HEK293 (cell line): ENCODE data around the gene HOXC10.
A peak's percentile ranks its signal among the peaks of the same experiment; 100 is the strongest.

Source experiments
- CTCF ChIA-PET: fragments of 350-600 bp; formaldehyde crosslinking; extraction: SDS; loops from one replicate; lab custom pipeline; 2021; ENCODE audit warnings: antibody characterized with exemption; lab: Yijun Ruan, JAX
- POLR2A ChIA-PET: fragments of 300-600 bp; formaldehyde crosslinking; extraction: SDS; loops from one replicate; lab custom pipeline; 2020; ENCODE audit warnings: antibody characterized with exemption, inconsistent platforms; lab: Yijun Ruan, JAX
- H3K27ac ChIP-seq: fragments of 200-500 bp; sonication (Bioruptor generic); 2 replicates; pipeline ENCODE4 v1.5.1; 2014; ENCODE audit warnings: low read depth, low read length, control low read depth, inconsistent platforms; ENCODE audit errors: extremely low read depth
- H3K36me3 ChIP-seq, 2 experiments: fragments of 200-500 bp in 1 of 2; sonication (Bioruptor generic) in 1 of 2; 1 replicate in 1 of 2; 2 replicates in 1 of 2; pipeline ENCODE4 v1.5.1; 2014 to 2017; ENCODE audit warnings: inconsistent platforms in 2 of 2, low read length in 2 of 2; ENCODE audit not compliant: control insufficient read depth in 2 of 2, insufficient read depth in 1 of 2
- H3K4me1 ChIP-seq: fragments of 200-500 bp; sonication (Bioruptor generic); 2 replicates; pipeline ENCODE4 v1.5.1; 2014; ENCODE audit warnings: mild to moderate bottlenecking, low read length, inconsistent platforms; ENCODE audit not compliant: control insufficient read depth, insufficient read depth
- H3K4me3 ChIP-seq: 2 replicates; pipeline ENCODE4 v1.5.1; 2011; ENCODE audit warnings: low read depth, mild to moderate bottlenecking, control low read depth, low read length, moderate library complexity
- H3K9me3 ChIP-seq: fragments of 200-500 bp; sonication (Bioruptor generic); 2 replicates; pipeline ENCODE4 v1.5.1; 2014; ENCODE audit warnings: low read depth, low read length, inconsistent platforms; ENCODE audit not compliant: control insufficient read depth, insufficient read depth
- BCL11B ChIP-seq: fragments of 450-650 bp; formaldehyde crosslinking; IDR thresholded peaks from 2 replicates; pipeline ENCODE4 v1.5.1; 2016; ENCODE audit warnings: low read depth, missing biosample characterization, missing genetic modification characterization
- KLF1 ChIP-seq: fragments of 450-650 bp; formaldehyde crosslinking; IDR thresholded peaks from 2 replicates; pipeline ENCODE4 v1.5.1; 2016; ENCODE audit warnings: missing biosample characterization, missing genetic modification characterization
- KLF7 ChIP-seq: fragments of 450-650 bp; formaldehyde crosslinking; IDR thresholded peaks from 2 replicates; pipeline ENCODE4 v1.5.1; 2016; ENCODE audit warnings: missing biosample characterization, missing genetic modification characterization, borderline replicate concordance
- ZBTB17 ChIP-seq: fragments of 450-650 bp; formaldehyde crosslinking; IDR thresholded peaks from 2 replicates; pipeline ENCODE4 v1.5.1; 2016; ENCODE audit warnings: missing biosample characterization, missing genetic modification characterization
- ZFHX2 ChIP-seq: fragments of 450-650 bp; formaldehyde crosslinking; conservative IDR thresholded peaks from 2 replicates; pipeline ENCODE4 v1.5.1; 2016; ENCODE audit warnings: missing biosample characterization, missing genetic modification characterization
- ZNF114 ChIP-seq: fragments of 450-650 bp; formaldehyde crosslinking; IDR thresholded peaks from 2 replicates; pipeline ENCODE4 v1.5.0; 2017; ENCODE audit warnings: missing biosample characterization, missing genetic modification characterization
- ZNF140 ChIP-seq: fragments of 450-650 bp; formaldehyde crosslinking; IDR thresholded peaks from 2 replicates; pipeline ENCODE4 v1.5.1; 2016; ENCODE audit warnings: missing biosample characterization, missing genetic modification characterization
- ZNF324 ChIP-seq: fragments of 450-650 bp; formaldehyde crosslinking; IDR thresholded peaks from 2 replicates; pipeline ENCODE4 v1.5.1; 2016; ENCODE audit warnings: missing biosample characterization, missing genetic modification characterization
- ZNF561 ChIP-seq: fragments of 450-650 bp; IDR thresholded peaks from 2 replicates; pipeline ENCODE4 v1.5.1; 2018; ENCODE audit warnings: missing biosample characterization, missing genetic modification characterization, borderline replicate concordance
- ZSCAN23 ChIP-seq: fragments of 450-650 bp; formaldehyde crosslinking; IDR thresholded peaks from 2 replicates; pipeline ENCODE4 v1.5.1; 2016; ENCODE audit warnings: missing biosample characterization, missing genetic modification characterization
- TF ChIP-seq, protein P1 (sequence below): fragments of 450-650 bp; formaldehyde crosslinking; IDR thresholded peaks from 2 replicates; pipeline ENCODE4 v1.5.1; 2016; ENCODE audit warnings: missing biosample characterization, missing genetic modification characterization
- TF ChIP-seq, protein P2 (sequence below): fragments of 450-650 bp; formaldehyde crosslinking; IDR thresholded peaks from 2 replicates; pipeline ENCODE4 v1.5.1; 2016; ENCODE audit warnings: missing biosample characterization, missing genetic modification characterization

HOXC10 gene

GRCh38 chr12:53944209-53944608 is 40.7 kb upstream of the HOXC10 start:
- H3K27ac ChIP-seq, result no peak overlapping the region
- H3K9me3 ChIP-seq, result no peaks in the 10 kb centered on the region
- H3K4me1 ChIP-seq, result peaks cover 6% of the 10 kb centered on the region; the same call in 1 of the 2 replicates
- no peak for TF ChIP-seq ZSCAN23 (tag by site-specific recombination)
- no peak for TF ChIP-seq KLF7 (tag by site-specific recombination)
- TF ChIP-seq KLF1, result no peak
- no peak for TF ChIP-seq ZNF561 (tag by site-specific recombination)
- H3K4me3 ChIP-seq, result no peak overlapping the region
- POLR2A ChIA-PET, result no interaction called here
- peaks cover 0 to 22% of the 10 kb centered on the region in 2 experiments; a peak in 1 of 3 replicates for H3K36me3 ChIP-seq
- CTCF ChIA-PET, result interaction anchor here (0.5 kb wide), 1 partner anchor 205 kb away, joined by 4 read pairs; no protein-coding TSS in a partner anchor

DNA sequence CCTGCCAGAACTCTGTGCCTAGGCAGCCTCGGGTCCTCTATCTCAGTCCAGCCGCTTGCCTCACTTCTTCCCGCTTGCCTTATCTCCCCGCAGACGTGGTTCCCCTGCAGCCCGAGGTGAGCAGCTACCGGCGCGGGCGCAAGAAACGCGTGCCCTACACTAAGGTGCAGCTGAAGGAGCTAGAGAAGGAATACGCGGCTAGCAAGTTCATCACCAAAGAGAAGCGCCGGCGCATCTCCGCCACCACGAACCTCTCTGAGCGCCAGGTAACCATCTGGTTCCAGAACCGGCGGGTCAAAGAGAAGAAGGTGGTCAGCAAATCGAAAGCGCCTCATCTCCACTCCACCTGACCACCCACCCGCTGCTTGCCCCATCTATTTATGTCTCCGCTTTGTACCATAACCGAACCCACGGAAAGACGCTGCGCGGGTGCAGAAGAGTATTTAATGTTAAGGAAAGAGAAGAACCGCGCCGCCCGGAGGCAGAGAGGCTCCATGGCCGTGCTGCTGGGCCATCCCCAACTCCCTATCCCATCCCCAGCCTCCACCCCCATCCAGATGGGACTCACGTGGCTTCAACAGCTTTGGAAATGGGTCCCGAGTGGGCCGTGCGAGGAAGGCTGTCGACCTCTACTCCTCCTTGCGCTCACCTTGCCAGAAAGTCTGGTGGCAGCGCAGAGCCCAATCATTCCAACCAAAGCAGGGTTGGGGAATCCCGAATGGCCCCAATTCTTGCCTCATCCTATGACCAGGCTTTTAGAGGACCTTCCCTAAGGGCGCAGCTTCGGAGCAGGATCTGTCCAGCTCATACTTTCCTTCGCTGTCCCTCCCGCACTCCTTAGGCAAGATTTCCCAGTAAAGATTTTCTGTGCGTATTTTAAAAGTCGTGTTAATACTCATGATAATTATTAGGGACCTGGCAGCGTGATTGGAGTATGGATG is 39.8 kb upstream of the HOXC10 start:
- Histone ChIP-seq H3K4me1 (peaks cover 6% of the 10 kb centered on the region; the same call in 1 of the 2 replicates), H3K4me3 (no peak overlapping the region), H3K27ac (no peak overlapping the region), H3K9me3 (no peaks in the 10 kb centered on the region), H3K36me3 (peaks cover 0 to 22% of the 10 kb centered on the region in 2 experiments; a peak in 1 of 3 replicates)
- ChIA-PET CTCF (interaction anchor here (1.8 kb wide), 1 partner anchor 188 kb away, joined by 5 read pairs; no protein-coding TSS in a partner anchor), POLR2A (no interaction called here)
- TF ChIP-seq ZFHX2 (tag by site-specific recombination), result no peak
- TF ChIP-seq, protein P1, sequence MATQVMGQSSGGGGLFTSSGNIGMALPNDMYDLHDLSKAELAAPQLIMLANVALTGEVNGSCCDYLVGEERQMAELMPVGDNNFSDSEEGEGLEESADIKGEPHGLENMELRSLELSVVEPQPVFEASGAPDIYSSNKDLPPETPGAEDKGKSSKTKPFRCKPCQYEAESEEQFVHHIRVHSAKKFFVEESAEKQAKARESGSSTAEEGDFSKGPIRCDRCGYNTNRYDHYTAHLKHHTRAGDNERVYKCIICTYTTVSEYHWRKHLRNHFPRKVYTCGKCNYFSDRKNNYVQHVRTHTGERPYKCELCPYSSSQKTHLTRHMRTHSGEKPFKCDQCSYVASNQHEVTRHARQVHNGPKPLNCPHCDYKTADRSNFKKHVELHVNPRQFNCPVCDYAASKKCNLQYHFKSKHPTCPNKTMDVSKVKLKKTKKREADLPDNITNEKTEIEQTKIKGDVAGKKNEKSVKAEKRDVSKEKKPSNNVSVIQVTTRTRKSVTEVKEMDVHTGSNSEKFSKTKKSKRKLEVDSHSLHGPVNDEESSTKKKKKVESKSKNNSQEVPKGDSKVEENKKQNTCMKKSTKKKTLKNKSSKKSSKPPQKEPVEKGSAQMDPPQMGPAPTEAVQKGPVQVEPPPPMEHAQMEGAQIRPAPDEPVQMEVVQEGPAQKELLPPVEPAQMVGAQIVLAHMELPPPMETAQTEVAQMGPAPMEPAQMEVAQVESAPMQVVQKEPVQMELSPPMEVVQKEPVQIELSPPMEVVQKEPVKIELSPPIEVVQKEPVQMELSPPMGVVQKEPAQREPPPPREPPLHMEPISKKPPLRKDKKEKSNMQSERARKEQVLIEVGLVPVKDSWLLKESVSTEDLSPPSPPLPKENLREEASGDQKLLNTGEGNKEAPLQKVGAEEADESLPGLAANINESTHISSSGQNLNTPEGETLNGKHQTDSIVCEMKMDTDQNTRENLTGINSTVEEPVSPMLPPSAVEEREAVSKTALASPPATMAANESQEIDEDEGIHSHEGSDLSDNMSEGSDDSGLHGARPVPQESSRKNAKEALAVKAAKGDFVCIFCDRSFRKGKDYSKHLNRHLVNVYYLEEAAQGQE (tag by site-specific recombination), result 0 out of 2 replicates have a peak, but pooled peaks have one; percentile 40
- no peak for TF ChIP-seq ZNF114 (tag by site-specific recombination)

- CTCF ChIA-PET, result no interaction called here
These were observed 37.2 kb upstream of the HOXC10 start for GRCh38 chr12:53947743-53948142.

GRCh38 chr12:53948650-53949593 is 36.0 kb upstream of the HOXC10 start:
- TF ChIP-seq ZNF140 (tag by site-specific recombination) (no peak), ZBTB17 (tag by site-specific recombination) (peak; percentile 60; the same call in 1 of the 2 replicates), ZNF324 (tag by site-specific recombination) (no peak)
- TF ChIP-seq, protein P2, sequence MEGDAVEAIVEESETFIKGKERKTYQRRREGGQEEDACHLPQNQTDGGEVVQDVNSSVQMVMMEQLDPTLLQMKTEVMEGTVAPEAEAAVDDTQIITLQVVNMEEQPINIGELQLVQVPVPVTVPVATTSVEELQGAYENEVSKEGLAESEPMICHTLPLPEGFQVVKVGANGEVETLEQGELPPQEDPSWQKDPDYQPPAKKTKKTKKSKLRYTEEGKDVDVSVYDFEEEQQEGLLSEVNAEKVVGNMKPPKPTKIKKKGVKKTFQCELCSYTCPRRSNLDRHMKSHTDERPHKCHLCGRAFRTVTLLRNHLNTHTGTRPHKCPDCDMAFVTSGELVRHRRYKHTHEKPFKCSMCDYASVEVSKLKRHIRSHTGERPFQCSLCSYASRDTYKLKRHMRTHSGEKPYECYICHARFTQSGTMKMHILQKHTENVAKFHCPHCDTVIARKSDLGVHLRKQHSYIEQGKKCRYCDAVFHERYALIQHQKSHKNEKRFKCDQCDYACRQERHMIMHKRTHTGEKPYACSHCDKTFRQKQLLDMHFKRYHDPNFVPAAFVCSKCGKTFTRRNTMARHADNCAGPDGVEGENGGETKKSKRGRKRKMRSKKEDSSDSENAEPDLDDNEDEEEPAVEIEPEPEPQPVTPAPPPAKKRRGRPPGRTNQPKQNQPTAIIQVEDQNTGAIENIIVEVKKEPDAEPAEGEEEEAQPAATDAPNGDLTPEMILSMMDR, result peak; percentile 57
- no peaks in the 10 kb centered on the region; the same call in 1 of the 2 replicates for H3K4me1 ChIP-seq
- peaks cover 0 to 21% of the 10 kb centered on the region in 2 experiments; a peak in 1 of 3 replicates for H3K36me3 ChIP-seq
- H3K27ac ChIP-seq, result no peak overlapping the region
- CTCF ChIA-PET, result interaction anchor here (1.0 to 1.2 kb wide), 2 partner anchors 8 to 420 kb away, joined by 3 to 4 read pairs; no protein-coding TSS in a partner anchor
- POLR2A ChIA-PET, result no interaction called here
- no peak overlapping the region for H3K4me3 ChIP-seq
- H3K9me3 ChIP-seq, result no peaks in the 10 kb centered on the region

More at GRCh38 chr12:53947743-53948142, 37.2 kb upstream of the HOXC10 start:
- TF ChIP-seq BCL11B (tag by site-specific recombination), result no peak
- Histone ChIP-seq H3K4me3 (no peak overlapping the region), H3K9me3 (no peaks in the 10 kb centered on the region), H3K27ac (no peak overlapping the region), H3K4me1 (no peaks in the 10 kb centered on the region; the same call in 1 of the 2 replicates), H3K36me3 (peaks cover 0 to 22% of the 10 kb centered on the region in 2 experiments; a peak in 1 of 3 replicates)
- POLR2A ChIA-PET, result no interaction called here
